Measurements from ENCODE around the gene ZDHHC22. TPM values are rescaled to one million over a fixed set of nuclear protein-coding genes. Genes with fewer than 3 reads are reported as not detected.

The ZDHHC22 gene
- total and polyA plus RNA-seq, 4 donors: not detected

DNA sequence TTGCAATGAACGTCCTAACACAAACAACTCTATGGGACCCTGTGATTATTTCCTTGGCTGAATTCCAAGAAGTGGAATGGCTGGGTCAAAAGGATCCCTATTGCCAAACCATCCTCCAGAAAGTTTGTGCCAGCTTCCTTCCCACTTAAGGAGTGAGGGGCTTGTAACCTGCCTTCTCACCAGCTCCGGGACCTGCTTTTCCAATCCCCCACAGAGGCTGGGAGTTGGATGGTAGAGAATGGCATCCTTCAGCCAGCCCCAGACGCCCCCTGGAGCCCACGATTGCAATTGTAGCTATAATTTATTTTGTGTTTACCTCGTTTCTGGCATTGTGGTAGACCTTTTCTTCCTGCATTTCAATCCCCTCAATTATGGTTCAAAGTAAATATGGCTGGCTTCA is 9.7 kb upstream of the ZDHHC22 start:
- Histone ChIP-seq H3K36me3 (ENCODE audit: control insufficient read depth in 1 of 2, insufficient read depth in 2 of 2, low read length in 1 of 2) (no peaks in the 10 kb centered on the region), H3K4me1 (ENCODE audit: control insufficient read depth in 1 of 2, insufficient read depth in 2 of 2, low read length in 2 of 2) (no peaks in the 10 kb centered on the region), H3K9me3 (ENCODE audit: control insufficient read depth, low read length) (peaks cover 2% of the 10 kb centered on the region), H3K27ac (ENCODE audit: low read depth in 1 of 2, low read length in 2 of 2) (no peak overlapping the region), H3K27me3 (ENCODE audit: control insufficient read depth in 1 of 2, insufficient read depth in 2 of 2, low read length in 1 of 2) (no peaks in the 10 kb centered on the region), H3K4me3 (ENCODE audit: low read length in 2 of 2) (no peak overlapping the region)
- DNase-seq (no peak), ATAC-seq (ENCODE audit: low FRiP score) (no peak)
- intact Hi-C loops (cut with DNase I): loop anchor here (5.0 to 10.0 kb wide), 2 partner anchors 166 to 594 kb away; no protein-coding TSS in a partner anchor
- 2 to 3% methylated on average over 5 of the region's 5 CpGs for WGBS, 2 donors

DNA sequence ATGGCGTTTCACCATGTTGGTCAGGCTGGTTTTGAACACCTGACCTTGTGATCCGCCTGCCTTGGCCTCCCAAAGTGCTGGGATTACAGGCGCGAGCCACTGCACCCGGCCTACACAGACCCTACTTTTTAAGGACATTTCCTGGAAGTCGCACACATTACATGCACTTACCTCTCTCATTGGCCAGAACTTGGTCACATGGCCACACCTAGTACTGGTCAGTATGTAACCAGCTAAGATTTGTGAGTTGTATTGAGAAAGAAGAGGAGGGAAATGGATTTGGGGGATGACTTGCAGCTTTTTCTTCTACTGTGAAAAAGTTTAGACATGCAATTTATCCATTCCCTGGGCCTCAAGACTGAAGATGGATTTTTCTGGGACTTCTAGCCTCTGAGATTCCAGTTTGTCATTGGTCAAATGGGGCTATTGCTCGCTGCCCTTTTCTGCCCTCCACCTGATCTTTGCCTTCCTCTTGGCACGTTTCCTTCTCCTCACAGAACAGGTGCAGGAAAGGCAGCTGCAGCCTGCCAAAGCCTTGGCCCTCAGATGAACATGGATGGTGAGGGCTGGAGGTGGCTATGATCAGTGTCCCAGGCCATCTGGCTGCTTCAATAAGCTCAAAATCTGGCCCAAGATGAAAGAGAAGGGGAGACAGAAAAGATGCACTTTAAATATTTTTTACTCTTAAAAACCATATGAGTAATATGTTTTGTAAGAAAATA is 7.1 kb upstream of the ZDHHC22 start:
- 67 to 73% methylated on average over 8 of the region's 8 CpGs for WGBS, 2 donors
- Histone ChIP-seq H3K9me3 (ENCODE audit: control insufficient read depth, low read length) (peaks cover under 1% of the 10 kb centered on the region), H3K36me3 (ENCODE audit: control insufficient read depth in 1 of 2, insufficient read depth in 2 of 2, low read length in 1 of 2) (no peaks in the 10 kb centered on the region), H3K27me3 (ENCODE audit: control insufficient read depth in 1 of 2, insufficient read depth in 2 of 2, low read length in 1 of 2) (no peaks in the 10 kb centered on the region), H3K4me1 (ENCODE audit: control insufficient read depth in 1 of 2, insufficient read depth in 2 of 2, low read length in 2 of 2) (no peaks in the 10 kb centered on the region), H3K4me3 (ENCODE audit: low read length in 2 of 2) (no peak overlapping the region), H3K27ac (ENCODE audit: low read depth in 1 of 2, low read length in 2 of 2) (no peak overlapping the region)
- DNase-seq (no peak), ATAC-seq (ENCODE audit: low FRiP score) (no peak)
- intact Hi-C loops (cut with DNase I): no loop called here

DNA sequence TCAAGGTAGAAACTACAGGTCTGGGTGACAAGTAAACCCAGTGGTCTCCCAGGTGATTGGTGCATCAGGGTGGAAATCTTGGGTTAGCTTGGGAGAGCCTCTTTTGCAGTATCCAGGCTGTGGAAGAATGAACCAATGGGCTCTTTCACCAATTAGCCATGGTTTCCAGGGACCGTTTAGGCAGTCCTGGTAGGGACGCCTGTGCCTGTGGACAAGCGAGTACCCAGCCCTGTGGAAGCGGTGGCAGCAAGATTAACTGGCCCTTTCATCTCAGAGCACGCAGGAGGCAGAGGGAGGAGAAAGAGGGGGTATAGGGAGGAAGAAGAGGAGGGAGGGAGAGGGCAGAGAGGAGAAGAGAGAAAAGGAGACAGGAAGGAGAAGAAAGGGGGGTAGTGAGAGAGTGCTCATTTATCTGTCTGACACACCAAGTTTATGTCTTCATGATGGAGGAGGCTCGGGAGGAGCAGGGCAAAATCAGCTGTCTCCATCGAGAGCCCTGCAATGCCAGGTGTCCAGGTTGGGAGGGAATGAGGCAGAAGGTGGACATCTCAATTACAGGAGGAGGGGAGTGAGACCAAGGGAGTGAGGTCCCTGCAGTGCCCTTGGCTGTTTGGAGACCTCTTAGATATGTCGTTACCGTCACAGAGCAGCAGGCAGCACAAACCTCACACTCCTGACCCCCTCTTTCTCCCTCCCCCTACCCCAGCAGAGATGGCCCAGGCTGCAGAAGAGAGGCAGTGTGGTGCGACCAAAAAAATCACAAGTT is 4.6 kb upstream of the ZDHHC22 start:
- Histone ChIP-seq H3K27me3 (ENCODE audit: control insufficient read depth in 1 of 2, insufficient read depth in 2 of 2, low read length in 1 of 2) (no peaks in the 10 kb centered on the region), H3K36me3 (ENCODE audit: control insufficient read depth in 1 of 2, insufficient read depth in 2 of 2, low read length in 1 of 2) (no peaks in the 10 kb centered on the region), H3K9me3 (ENCODE audit: control insufficient read depth, low read length) (no peaks in the 10 kb centered on the region), H3K4me1 (ENCODE audit: control insufficient read depth in 1 of 2, insufficient read depth in 2 of 2, low read length in 2 of 2) (peaks cover 0 to 2% of the 10 kb centered on the region in 2 donors), H3K4me3 (ENCODE audit: low read length in 2 of 2) (no peak overlapping the region), H3K27ac (ENCODE audit: low read depth in 1 of 2, low read length in 2 of 2) (no peak overlapping the region)
- WGBS, 2 donors: 10 to 17% methylated on average over 10 of the region's 10 CpGs
- ATAC-seq (ENCODE audit: low FRiP score): no peak
- no peak for DNase-seq
- intact Hi-C loops (cut with DNase I): no loop called here

DNA sequence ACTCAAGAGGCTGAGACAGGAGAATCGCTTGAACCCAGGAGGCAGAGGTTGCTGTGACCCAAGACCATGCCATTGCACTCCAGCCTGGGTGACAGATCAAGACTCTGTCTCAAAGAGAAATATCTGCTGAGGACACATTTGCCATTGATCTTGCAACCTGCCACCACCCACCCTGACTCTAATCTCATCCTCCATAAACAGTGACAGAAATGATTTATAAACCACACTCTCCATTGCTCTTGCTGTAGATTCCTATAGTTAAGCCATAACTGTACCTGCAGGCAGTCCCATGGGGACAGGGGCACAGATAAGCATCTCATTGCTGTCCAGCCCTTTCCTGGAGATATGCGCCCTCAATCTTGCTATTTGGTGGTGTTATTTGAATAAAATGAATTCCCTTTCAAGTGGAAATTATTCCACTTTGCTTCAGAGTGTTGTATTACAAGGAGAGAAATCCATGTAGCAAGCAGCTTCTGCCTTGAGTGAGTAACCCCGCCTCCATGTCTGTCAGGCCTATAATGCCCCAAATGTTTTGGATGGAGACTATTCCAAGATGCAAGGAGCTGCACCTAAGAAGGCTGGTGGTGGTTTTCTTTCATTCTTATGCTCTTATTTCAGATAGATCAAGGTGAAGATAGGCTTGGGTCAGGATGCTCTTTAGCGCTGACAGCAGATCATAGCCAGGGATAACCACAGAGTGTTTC is 3.0 kb upstream of the ZDHHC22 start:
- Histone ChIP-seq H3K4me3 (ENCODE audit: low read length in 2 of 2) (no peak overlapping the region), H3K36me3 (ENCODE audit: control insufficient read depth in 1 of 2, insufficient read depth in 2 of 2, low read length in 1 of 2) (no peaks in the 10 kb centered on the region), H3K4me1 (ENCODE audit: control insufficient read depth in 1 of 2, insufficient read depth in 2 of 2, low read length in 2 of 2) (peaks cover 0 to 2% of the 10 kb centered on the region in 2 donors), H3K27ac (ENCODE audit: low read depth in 1 of 2, low read length in 2 of 2) (no peak overlapping the region), H3K9me3 (ENCODE audit: control insufficient read depth, low read length) (no peaks in the 10 kb centered on the region), H3K27me3 (ENCODE audit: control insufficient read depth in 1 of 2, insufficient read depth in 2 of 2, low read length in 1 of 2) (no peaks in the 10 kb centered on the region)
- ATAC-seq (ENCODE audit: low FRiP score): no peak
- 64 to 65% methylated on average over 4 of the region's 4 CpGs for WGBS, 2 donors
- no peak for DNase-seq
- intact Hi-C loops (cut with DNase I): no loop called here

DNA sequence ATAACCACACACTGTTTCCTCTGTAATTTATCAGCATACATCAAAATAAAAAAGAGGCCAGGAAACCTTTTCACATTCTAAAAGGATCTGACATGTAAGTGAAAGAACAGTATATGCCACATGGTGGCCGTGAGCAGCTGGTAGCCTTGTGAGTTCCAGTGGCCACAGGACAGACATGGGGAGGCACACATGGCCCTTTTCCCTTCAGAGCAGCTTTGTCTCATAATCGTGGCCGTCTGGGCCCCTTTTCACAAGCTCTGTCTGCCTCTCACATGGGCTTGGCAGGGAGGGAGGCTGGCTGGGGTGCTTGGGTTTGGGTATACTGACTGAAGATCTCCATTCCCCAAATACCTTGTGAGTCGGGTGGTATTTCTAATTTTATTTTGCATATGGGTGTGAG is 1.5 kb upstream of the ZDHHC22 start:
- intact Hi-C loops (cut with DNase I): no loop called here

DNA sequence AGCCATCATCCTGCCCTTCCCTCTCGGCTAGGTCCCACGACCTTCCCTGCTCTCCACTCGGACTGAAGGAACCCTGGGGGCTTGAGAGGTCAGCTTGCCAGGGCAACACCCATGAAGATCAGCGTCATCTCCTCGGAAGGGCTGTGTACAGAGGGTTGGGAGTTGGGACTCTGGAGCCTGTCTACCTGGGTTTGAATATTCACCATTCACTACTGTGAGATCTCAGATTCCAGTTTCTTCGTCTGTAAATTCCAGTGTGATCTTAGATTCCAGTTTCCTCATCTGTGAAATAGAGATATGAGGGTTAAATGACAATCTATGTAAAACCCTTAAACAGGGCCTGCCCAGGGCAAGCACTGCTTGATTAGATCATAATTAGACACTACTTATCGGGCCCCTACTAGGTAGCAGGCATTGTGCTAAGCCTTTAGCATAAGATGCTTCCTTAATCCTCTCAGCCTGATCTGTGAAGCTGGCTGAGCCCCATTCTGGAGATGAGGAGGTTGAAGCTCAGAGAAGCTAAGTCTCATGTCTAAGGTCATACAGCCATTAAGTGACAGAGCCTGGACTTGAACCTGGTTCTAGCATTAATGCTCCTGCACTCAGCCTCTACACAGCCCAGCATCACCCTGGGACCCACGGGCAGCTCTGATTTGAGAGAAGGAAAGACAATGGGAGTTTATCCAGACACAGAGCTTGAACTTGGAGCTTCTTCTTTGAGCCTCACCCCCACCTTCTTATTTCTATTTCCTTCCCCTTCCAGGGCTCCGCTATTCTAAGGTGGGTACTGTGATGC is 612 bp upstream of the ZDHHC22 start:
- ATAC-seq (ENCODE audit: low FRiP score) (no peak), DNase-seq (peak in 1 of 2 donors; percentile 15)
- no peaks in the 10 kb centered on the region for H3K27me3 ChIP-seq (ENCODE audit: control insufficient read depth in 1 of 2, insufficient read depth in 2 of 2, low read length in 1 of 2)
- no peaks in the 10 kb centered on the region for H3K36me3 ChIP-seq (ENCODE audit: control insufficient read depth in 1 of 2, insufficient read depth in 2 of 2, low read length in 1 of 2)
- H3K4me3 ChIP-seq (ENCODE audit: low read length in 2 of 2): no peak overlapping the region
- H3K27ac ChIP-seq (ENCODE audit: low read depth in 1 of 2, low read length in 2 of 2): no peak overlapping the region
- H3K4me1 ChIP-seq (ENCODE audit: control insufficient read depth in 1 of 2, insufficient read depth in 2 of 2, low read length in 2 of 2): peaks cover 0 to 2% of the 10 kb centered on the region in 2 donors
- intact Hi-C loops (cut with DNase I): no loop called here
- H3K9me3 ChIP-seq (ENCODE audit: control insufficient read depth, low read length): no peaks in the 10 kb centered on the region
- WGBS, 2 donors: 3 to 8% methylated on average over 9 of the region's 9 CpGs

More for the DNA sequence above, 1.5 kb upstream of the ZDHHC22 start:
- WGBS, 2 donors: 3 to 9% methylated on average over 4 of the region's 4 CpGs
- Histone ChIP-seq H3K36me3 (ENCODE audit: control insufficient read depth in 1 of 2, insufficient read depth in 2 of 2, low read length in 1 of 2) (no peaks in the 10 kb centered on the region), H3K9me3 (ENCODE audit: control insufficient read depth, low read length) (no peaks in the 10 kb centered on the region), H3K4me3 (ENCODE audit: low read length in 2 of 2) (no peak overlapping the region), H3K27me3 (ENCODE audit: control insufficient read depth in 1 of 2, insufficient read depth in 2 of 2, low read length in 1 of 2) (no peaks in the 10 kb centered on the region), H3K27ac (ENCODE audit: low read depth in 1 of 2, low read length in 2 of 2) (no peak overlapping the region), H3K4me1 (ENCODE audit: control insufficient read depth in 1 of 2, insufficient read depth in 2 of 2, low read length in 2 of 2) (peaks cover 0 to 2% of the 10 kb centered on the region in 2 donors)
- DNase-seq (no peak), ATAC-seq (ENCODE audit: low FRiP score) (no peak)

DNA sequence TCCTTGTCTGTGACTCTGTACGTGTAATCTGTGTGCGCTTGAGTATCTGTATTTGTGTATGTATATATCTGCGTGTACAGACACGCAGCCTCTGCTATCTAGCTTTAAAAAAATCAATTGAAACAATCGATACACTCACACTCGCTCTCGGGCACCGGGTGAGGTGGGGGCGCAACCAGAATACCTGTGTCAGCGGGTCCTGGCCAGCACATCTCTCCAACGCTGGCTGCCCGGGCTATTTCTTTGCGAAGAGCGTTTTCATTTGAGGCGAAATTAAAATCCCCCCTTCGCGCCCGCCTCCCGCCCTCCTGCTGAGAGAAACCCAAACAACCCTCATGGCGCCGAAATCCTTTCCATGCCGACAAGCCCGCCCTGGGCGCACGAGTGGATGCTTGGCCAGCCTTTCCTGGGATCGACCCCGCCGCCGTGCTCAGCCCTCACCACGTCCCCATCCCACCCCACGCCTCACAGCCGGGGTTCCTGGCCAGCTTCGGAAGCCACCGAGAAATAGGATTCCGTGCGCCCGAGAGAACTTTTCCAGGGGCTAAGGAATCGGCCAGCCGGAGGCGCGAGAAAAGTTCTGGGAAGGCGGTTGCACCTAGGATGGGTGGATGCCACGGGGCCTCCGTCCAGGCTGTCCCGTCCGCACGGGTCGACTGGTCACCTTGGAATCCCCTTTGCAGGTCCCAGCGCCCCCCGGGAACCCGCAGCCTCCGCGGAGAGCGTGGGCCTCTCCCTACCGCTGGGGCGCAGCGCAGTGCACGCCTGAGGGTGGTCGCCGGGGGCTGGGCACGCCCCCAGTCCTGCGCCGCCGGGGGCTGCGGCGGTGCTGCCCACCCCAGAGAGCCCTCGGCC is 1.0 kb downstream of the ZDHHC22 start:
- intact Hi-C loops (cut with DNase I): no loop called here

More for the DNA sequence above, 1.0 kb downstream of the ZDHHC22 start:
- Histone ChIP-seq H3K4me1 (ENCODE audit: control insufficient read depth in 1 of 2, insufficient read depth in 2 of 2, low read length in 2 of 2) (peaks cover 0 to 2% of the 10 kb centered on the region in 2 donors), H3K36me3 (ENCODE audit: control insufficient read depth in 1 of 2, insufficient read depth in 2 of 2, low read length in 1 of 2) (no peaks in the 10 kb centered on the region), H3K4me3 (ENCODE audit: low read length in 2 of 2) (no peak overlapping the region), H3K27ac (ENCODE audit: low read depth in 1 of 2, low read length in 2 of 2) (no peak overlapping the region), H3K27me3 (ENCODE audit: control insufficient read depth in 1 of 2, insufficient read depth in 2 of 2, low read length in 1 of 2) (no peaks in the 10 kb centered on the region), H3K9me3 (ENCODE audit: control insufficient read depth, low read length) (no peaks in the 10 kb centered on the region)
- no peak for DNase-seq
- no peak for ATAC-seq (ENCODE audit: low FRiP score)
- 1% methylated on average over 56 to 67 of the region's 67 CpGs for WGBS, 2 donors
